Activated T-helper 2 cell treated with anti-CD3 and anti-CD28 coated beads, Interferon-gamma antibody, Interleukin-2, Interleukin-4, amounts not matched to agents 10 μg/mL and 5 μg/mL and 100 μg/mL, durations not matched to agents 14 hours and 24 hours and 36 hours (primary cell): ENCODE measurements around the gene CCZ1. TPM values are rescaled to one million over a fixed set of nuclear protein-coding genes. Genes with fewer than 3 reads are reported as not detected.
A peak's percentile ranks its signal among the peaks of the same experiment; 100 is the strongest.
"Not testable (repeated sequence)": the region's sequence is repeated elsewhere in the genome, so short reads cannot be mapped to it uniquely, and the experiment has no call there.

Experiments
- DNase-seq: peaks from one replicate; pipeline ENCODE4 v3.0.0; 2021; ENCODE audit warnings: low spot score
- H3K27ac Mint-ChIP-seq: one replicate; pipeline ENCODE4 v1.8.0; 2021; ENCODE audit warnings: mixed read lengths
- H3K27me3 Mint-ChIP-seq: one replicate; pipeline ENCODE4 v1.8.0; 2021; ENCODE audit warnings: low read depth, mixed read lengths
- H3K36me3 Mint-ChIP-seq: one replicate; pipeline ENCODE4 v1.8.0; 2021; ENCODE audit warnings: low read depth, mixed read lengths
- H3K4me1 Mint-ChIP-seq: one replicate; pipeline ENCODE4 v1.8.0; 2021; ENCODE audit warnings: low read depth, mixed read lengths
- H3K4me3 Mint-ChIP-seq: one replicate; pipeline ENCODE4 v1.8.0; 2021; ENCODE audit warnings: low read depth, mild to moderate bottlenecking, moderate library complexity, mixed read lengths
- H3K9me3 Mint-ChIP-seq: one replicate; pipeline ENCODE4 v1.8.0; 2021; ENCODE audit warnings: mixed read lengths
- intact Hi-C: fragments of 100-400 bp; cut with micrococcal nuclease; formaldehyde crosslinking; loops from one replicate; pipeline ENCODE4 v1.15.1; 2023
- total RNA-seq: library from RNA; stranded (reverse); gene quantifications from 2 replicates; pipeline ENCODE4 v1.2.3, GENCODE V29; 2022

Gene CCZ1
- total RNA-seq, 1 donor from 2014 or later = 112 TPM

GRCh38 chr7:5879591-5879990 lies 18.9 kb upstream of the CCZ1 start:
- H3K4me3 Mint-ChIP-seq, H3K9me3 Mint-ChIP-seq, H3K36me3 Mint-ChIP-seq, H3K27ac Mint-ChIP-seq, H3K4me1 Mint-ChIP-seq, intact Hi-C loops, DNase-seq, H3K27me3 Mint-ChIP-seq: not testable (repeated sequence)

- DNase-seq, H3K4me1 Mint-ChIP-seq, H3K27me3 Mint-ChIP-seq, H3K36me3 Mint-ChIP-seq, H3K4me3 Mint-ChIP-seq, H3K9me3 Mint-ChIP-seq, H3K27ac Mint-ChIP-seq, intact Hi-C loops: not testable (repeated sequence)
Observed at GRCh38 chr7:5880106-5880505, 18.4 kb upstream of the CCZ1 start.

GRCh38 chr7:5884431-5884830 lies 14.1 kb upstream of the CCZ1 start:
- intact Hi-C loops, H3K4me1 Mint-ChIP-seq, H3K9me3 Mint-ChIP-seq, H3K36me3 Mint-ChIP-seq, H3K27me3 Mint-ChIP-seq, DNase-seq, H3K27ac Mint-ChIP-seq, H3K4me3 Mint-ChIP-seq: not testable (repeated sequence)

- H3K27ac Mint-ChIP-seq, H3K36me3 Mint-ChIP-seq, H3K4me1 Mint-ChIP-seq, H3K9me3 Mint-ChIP-seq, H3K4me3 Mint-ChIP-seq, intact Hi-C loops, DNase-seq, H3K27me3 Mint-ChIP-seq: not testable (repeated sequence)
Observed at GRCh38 chr7:5888021-5888420, 10.5 kb upstream of the CCZ1 start.

- H3K36me3 Mint-ChIP-seq, DNase-seq, H3K27me3 Mint-ChIP-seq, H3K27ac Mint-ChIP-seq, H3K4me3 Mint-ChIP-seq, H3K9me3 Mint-ChIP-seq, intact Hi-C loops, H3K4me1 Mint-ChIP-seq: not testable (repeated sequence)
Observed at GRCh38 chr7:5890244-5890643, 8.3 kb upstream of the CCZ1 start.

GRCh38 chr7:5892498-5892897 lies 6.0 kb upstream of the CCZ1 start:
- no peaks in the 10 kb centered on the region for H3K36me3 Mint-ChIP-seq
- H3K9me3 Mint-ChIP-seq = no peaks in the 10 kb centered on the region
- no peaks in the 10 kb centered on the region for H3K4me1 Mint-ChIP-seq
- H3K27ac Mint-ChIP-seq = no peak overlapping the region
- no peak overlapping the region for H3K4me3 Mint-ChIP-seq
- DNase-seq = no peak
- intact Hi-C loops = no loop called here
- no peaks in the 10 kb centered on the region for H3K27me3 Mint-ChIP-seq

DNA sequence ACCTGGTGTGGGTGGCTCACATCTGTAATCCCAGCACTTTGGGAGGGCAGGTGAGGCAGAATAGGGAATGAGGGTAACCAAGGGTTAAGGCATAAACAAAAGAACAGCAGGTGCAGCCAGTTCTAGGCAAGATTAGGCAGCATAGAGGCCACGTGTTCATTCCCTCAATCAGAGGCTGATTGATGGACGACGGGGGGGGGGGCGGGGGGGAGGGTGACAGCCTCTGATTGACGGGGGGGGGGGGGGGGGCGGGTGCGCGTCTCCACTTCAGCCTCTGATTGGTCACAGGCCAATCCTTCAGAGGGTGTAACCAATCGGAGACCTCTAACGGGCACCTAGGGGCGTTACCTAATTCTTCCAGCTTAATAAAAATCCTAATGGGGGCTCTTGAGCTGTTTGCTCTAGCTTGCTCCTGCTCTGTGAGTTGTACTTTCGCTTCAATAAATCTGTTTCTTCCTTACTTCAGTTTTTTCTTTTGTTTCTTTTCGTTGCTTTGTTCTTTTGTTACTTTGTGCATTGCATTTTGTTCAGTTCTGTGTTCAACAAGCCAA lies 1.1 kb upstream of the CCZ1 start:
- H3K4me1 Mint-ChIP-seq, H3K36me3 Mint-ChIP-seq, H3K27ac Mint-ChIP-seq, H3K27me3 Mint-ChIP-seq, intact Hi-C loops, H3K9me3 Mint-ChIP-seq, DNase-seq: not testable (repeated sequence)
- H3K4me3 Mint-ChIP-seq = peak overlapping the region; percentile 56

DNA sequence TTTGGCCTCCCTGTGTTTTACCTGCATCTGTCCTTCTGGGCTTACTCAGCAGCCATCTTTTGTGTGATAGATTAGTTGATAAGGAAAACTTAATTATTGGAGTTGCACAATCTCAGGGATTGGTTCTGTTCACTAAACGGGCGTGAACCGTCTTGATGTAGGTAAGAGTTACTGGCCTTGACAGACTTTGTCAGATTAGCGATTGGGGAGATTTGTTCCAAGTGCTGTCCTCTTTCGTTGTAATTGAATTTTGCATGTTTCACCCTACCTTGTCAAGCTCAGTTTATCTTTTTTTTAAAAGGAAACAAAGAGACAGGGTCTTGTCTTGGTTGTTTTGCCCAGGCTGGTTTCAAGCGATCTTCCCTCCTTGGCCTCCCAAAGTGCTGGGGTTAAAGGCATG lies 4.5 kb downstream of the CCZ1 start:
- H3K27ac Mint-ChIP-seq, H3K9me3 Mint-ChIP-seq, H3K27me3 Mint-ChIP-seq, H3K4me3 Mint-ChIP-seq, H3K4me1 Mint-ChIP-seq, intact Hi-C loops, DNase-seq: not testable (repeated sequence)
- peaks cover 15% of the 10 kb centered on the region for H3K36me3 Mint-ChIP-seq

- DNase-seq, H3K27ac Mint-ChIP-seq, intact Hi-C loops, H3K4me3 Mint-ChIP-seq, H3K27me3 Mint-ChIP-seq, H3K4me1 Mint-ChIP-seq, H3K9me3 Mint-ChIP-seq: not testable (repeated sequence)
- peaks cover 16% of the 10 kb centered on the region for H3K36me3 Mint-ChIP-seq
Observed at GRCh38 chr7:5904726-5905125, 6.2 kb downstream of the CCZ1 start.

- H3K9me3 Mint-ChIP-seq, intact Hi-C loops, H3K4me1 Mint-ChIP-seq, H3K27me3 Mint-ChIP-seq, H3K4me3 Mint-ChIP-seq, DNase-seq, H3K27ac Mint-ChIP-seq: not testable (repeated sequence)
- H3K36me3 Mint-ChIP-seq = peaks cover 15% of the 10 kb centered on the region
Observed at GRCh38 chr7:5908835-5909234, 10.3 kb downstream of the CCZ1 start.

- H3K9me3 Mint-ChIP-seq, intact Hi-C loops, H3K4me1 Mint-ChIP-seq, H3K27ac Mint-ChIP-seq, H3K27me3 Mint-ChIP-seq, H3K4me3 Mint-ChIP-seq, H3K36me3 Mint-ChIP-seq, DNase-seq: not testable (repeated sequence)
Observed at GRCh38 chr7:5916529-5916928, 18.0 kb downstream of the CCZ1 start.

DNA sequence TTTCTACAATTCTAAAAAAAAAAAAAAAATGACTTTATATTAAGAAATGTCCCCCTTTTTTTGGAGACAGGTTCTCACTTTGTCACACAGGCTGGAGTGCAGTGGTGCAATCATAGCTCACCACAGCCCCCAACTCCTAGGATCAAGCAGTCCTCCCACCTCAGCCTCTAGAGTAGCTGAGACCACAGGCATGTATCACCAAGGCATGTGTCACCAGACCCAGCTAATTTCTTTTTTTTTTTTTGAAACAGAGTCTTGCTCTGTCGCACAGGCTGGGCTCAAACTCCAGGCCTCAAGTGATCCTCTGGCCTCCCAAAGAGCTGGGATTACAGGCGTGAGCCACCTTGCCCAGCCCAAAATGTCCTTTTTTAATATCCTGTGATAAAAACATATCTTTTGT lies 25.6 kb downstream of the CCZ1 start:
- intact Hi-C loops, H3K9me3 Mint-ChIP-seq: not testable (repeated sequence)

GRCh38 chr7:5924630-5925029 lies 26.1 kb downstream of the CCZ1 start:
- H3K9me3 Mint-ChIP-seq, H3K27me3 Mint-ChIP-seq, H3K4me3 Mint-ChIP-seq, H3K4me1 Mint-ChIP-seq, H3K27ac Mint-ChIP-seq, DNase-seq, H3K36me3 Mint-ChIP-seq, intact Hi-C loops: not testable (repeated sequence)

More for the DNA sequence above, 25.6 kb downstream of the CCZ1 start:
- DNase-seq, H3K36me3 Mint-ChIP-seq, H3K4me1 Mint-ChIP-seq, H3K4me3 Mint-ChIP-seq, H3K27ac Mint-ChIP-seq, H3K27me3 Mint-ChIP-seq: not testable (repeated sequence)

DNA sequence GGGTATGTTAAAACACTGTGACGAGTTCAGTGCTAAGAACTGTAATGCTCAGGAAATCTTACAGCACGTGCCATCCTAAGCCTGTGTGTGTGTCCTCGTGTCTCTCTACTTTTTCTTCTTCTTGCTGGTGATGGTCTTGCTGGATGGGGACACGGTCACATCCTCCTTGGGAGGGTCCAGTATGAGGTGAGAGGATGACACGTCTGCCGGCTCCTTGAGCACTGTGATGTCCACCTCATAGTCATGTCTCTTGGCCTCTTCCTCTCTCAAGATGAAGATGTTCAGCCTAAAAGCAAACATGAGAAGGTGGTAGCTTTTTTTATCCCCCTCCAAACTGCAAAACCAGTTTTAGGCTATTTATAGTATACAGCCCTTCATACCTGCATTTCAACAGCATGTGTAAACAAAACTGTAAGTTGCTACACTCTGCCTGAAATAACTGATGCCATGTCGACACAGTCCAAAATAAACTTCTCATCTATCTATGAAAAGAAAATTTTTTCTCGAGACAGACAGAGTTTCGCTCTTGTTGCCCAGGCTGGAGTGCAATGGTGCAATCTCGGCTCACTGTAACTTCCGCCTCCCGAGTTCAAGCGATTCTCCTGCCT lies 27.8 kb downstream of the CCZ1 start:
- H3K4me1 Mint-ChIP-seq, H3K36me3 Mint-ChIP-seq, H3K27ac Mint-ChIP-seq, H3K27me3 Mint-ChIP-seq, H3K4me3 Mint-ChIP-seq, H3K9me3 Mint-ChIP-seq, intact Hi-C loops, DNase-seq: not testable (repeated sequence)
